GM21528 (cell line): ENCODE results near the gene DNAJC1.
"Not testable (repeated sequence)": the region's sequence is repeated elsewhere in the genome, so short reads cannot be mapped to it uniquely, and the experiment has no call there.

Experiments used
- ATAC-seq: cut with Tn5 transposase; IDR thresholded peaks from one replicate; pipeline ENCODE4 v1.9.1; 2021; ENCODE audit warnings: mild to moderate bottlenecking, moderate library complexity; ENCODE audit not compliant: unreplicated experiment, low FRiP score

Gene DNAJC1

GRCh38 chr10:21746118-21746517, 257.4 kb downstream of the DNAJC1 start:
- no peak for ATAC-seq

- no peak for ATAC-seq
Measured at GRCh38 chr10:21744223-21744622, 259.3 kb downstream of the DNAJC1 start.

- no peak for ATAC-seq
Measured at GRCh38 chr10:21742740-21743412, 260.7 kb downstream of the DNAJC1 start.

GRCh38 chr10:21740989-21741388, 262.5 kb downstream of the DNAJC1 start:
- ATAC-seq, result no peak

GRCh38 chr10:21737106-21737505, 266.4 kb downstream of the DNAJC1 start:
- no peak for ATAC-seq

GRCh38 chr10:21733710-21734109, 269.8 kb downstream of the DNAJC1 start:
- no peak for ATAC-seq

GRCh38 chr10:21732067-21732772, 271.3 kb downstream of the DNAJC1 start:
- peak; percentile 63 for ATAC-seq

GRCh38 chr10:21728618-21729017, 274.9 kb downstream of the DNAJC1 start:
- no peak for ATAC-seq

GRCh38 chr10:21727452-21728168, 275.9 kb downstream of the DNAJC1 start:
- no peak for ATAC-seq

- no peak for ATAC-seq
Measured at GRCh38 chr10:21726601-21727225, 276.8 kb downstream of the DNAJC1 start.

GRCh38 chr10:21724687-21725367, 278.7 kb downstream of the DNAJC1 start:
- ATAC-seq, result peak; percentile 84

GRCh38 chr10:21724020-21724589, 279.4 kb downstream of the DNAJC1 start:
- ATAC-seq, result no peak

- ATAC-seq, result no peak
Measured at GRCh38 chr10:21722209-21722608, 281.3 kb downstream of the DNAJC1 start.

GRCh38 chr10:21721000-21721665, 282.4 kb downstream of the DNAJC1 start:
- no peak for ATAC-seq

GRCh38 chr10:21720090-21720489, 283.4 kb downstream of the DNAJC1 start:
- ATAC-seq, result no peak

- ATAC-seq, result no peak
Measured at GRCh38 chr10:21719502-21719901, 284.0 kb downstream of the DNAJC1 start.

GRCh38 chr10:21717437-21718054, 286.0 kb downstream of the DNAJC1 start:
- not testable (repeated sequence) for ATAC-seq

- ATAC-seq, result no peak
Measured at GRCh38 chr10:21715531-21716195, 287.9 kb downstream of the DNAJC1 start.

GRCh38 chr10:21712975-21713374, 290.6 kb downstream of the DNAJC1 start:
- no peak for ATAC-seq
